NCI-H2107 treated with DMSO at 0.1 percent for 48 hours (cell line): Measurements from ENCODE around the gene TMEM178B.
A peak's percentile ranks its signal among the peaks of the same experiment; 100 is the strongest.

Source experiments
- DNase-seq: peaks from one replicate; lab custom pipeline; 2025; ENCODE audit not compliant: unreplicated experiment; lab: John Stamatoyannopoulos, UW

The TMEM178B gene

DNA sequence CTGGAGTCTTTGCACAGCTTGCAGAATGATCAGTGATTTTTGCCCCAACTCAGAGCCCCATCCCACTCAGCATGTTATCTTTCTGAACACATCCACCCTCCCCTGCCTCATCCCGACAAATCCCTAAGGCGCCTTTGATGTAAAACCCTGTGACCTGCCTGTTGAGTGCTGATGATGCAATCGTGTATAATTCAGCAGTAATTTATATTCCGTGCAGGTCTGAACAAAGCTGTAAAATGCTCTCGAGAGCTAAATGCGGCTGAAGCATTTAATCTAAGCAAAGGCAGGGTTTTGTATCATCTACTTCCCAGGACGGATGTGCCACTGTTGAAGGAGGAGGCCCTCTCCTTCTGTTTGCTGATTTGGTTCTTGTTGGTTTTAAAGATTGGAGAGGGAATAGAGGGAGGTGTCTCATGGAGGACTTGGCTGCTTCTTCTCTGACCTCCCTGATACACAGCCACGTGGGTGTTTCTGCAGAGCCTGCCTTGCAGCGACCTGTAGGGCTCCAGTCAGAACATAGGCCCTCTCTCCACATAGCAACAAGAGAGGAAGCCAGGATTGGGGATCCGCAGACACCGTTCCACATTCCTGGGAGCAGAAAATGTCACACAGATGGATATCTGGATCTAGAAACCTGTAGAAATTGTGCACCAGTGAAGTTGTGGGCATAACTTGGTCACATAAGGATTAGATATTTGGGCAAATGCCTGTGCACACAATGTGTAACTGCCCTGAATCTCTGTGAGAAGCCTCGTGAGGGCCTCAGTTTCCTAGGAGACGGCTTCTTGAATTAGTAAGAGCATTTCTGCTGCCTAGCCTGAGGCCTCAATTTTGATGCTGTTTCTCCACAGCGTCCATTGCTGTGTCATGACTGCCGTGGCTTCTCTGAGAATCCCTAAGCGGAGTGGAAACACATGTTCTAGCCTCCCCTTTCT is 387.2 kb downstream of the TMEM178B start:
- DNase-seq = peak; percentile 96

DNA sequence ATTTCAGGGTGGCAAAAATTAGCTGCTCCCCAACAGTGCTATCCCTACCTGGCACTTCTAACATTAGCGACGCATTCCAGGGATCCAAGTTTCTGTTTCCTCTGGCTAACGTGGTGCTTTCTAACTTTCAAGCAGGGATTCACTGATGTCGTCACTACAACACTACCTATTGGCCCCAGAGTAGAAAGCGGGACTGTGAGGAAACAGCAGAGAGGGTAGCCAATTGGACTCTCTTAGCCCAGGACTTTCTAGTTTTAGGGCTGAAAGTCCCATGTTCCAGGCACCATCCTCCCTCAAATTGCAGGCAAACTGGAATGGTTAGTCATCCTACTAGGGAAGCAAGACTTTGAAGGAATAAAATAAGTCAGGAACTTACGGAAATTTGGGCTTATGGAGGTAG is 388.1 kb downstream of the TMEM178B start:
- DNase-seq = no peak

GRCh38 chr7:141462958-141463357 is 389.1 kb downstream of the TMEM178B start:
- no peak for DNase-seq

DNA sequence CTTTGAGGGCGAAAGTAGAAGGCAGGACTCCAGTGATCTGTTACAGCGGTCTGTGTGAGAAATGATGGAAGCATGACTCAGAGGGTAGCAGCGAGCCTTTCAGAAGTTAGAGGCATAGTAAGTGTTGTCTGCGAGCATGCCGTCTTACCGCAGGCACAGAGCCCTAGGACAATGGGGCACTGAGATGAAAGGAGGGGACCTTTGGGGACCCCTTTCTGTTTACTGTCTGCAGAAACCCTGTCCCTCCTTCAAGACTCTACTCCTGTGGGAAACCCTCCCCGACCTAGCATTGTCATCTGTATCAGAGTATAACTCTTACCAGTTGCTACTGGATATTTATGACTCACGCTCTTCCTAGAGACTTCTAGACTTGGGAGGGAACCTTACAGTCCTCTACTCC is 390.1 kb downstream of the TMEM178B start:
- DNase-seq = no peak

GRCh38 chr7:141464551-141464950 is 390.7 kb downstream of the TMEM178B start:
- no peak for DNase-seq

GRCh38 chr7:141466151-141466904 is 392.5 kb downstream of the TMEM178B start:
- DNase-seq = no peak

DNA sequence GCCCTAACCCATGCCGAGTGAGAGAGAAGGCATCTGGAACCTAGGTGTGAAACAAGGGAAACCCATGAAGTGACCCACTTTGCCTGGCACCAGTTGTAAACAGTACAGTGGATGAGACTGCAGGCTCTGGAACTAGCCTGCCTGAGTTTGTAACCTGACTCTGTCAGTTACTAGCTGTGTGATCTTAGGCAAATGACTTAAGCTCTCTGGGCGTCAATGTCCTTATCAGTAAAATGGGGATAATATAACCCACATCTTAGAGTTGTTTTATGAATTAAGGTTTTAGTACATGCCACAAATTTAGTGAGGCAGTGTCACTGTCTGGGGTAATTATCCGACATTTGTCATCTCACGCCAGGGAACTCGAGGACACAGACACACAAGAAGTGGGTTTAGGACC is 394.5 kb downstream of the TMEM178B start:
- DNase-seq = no peak

DNA sequence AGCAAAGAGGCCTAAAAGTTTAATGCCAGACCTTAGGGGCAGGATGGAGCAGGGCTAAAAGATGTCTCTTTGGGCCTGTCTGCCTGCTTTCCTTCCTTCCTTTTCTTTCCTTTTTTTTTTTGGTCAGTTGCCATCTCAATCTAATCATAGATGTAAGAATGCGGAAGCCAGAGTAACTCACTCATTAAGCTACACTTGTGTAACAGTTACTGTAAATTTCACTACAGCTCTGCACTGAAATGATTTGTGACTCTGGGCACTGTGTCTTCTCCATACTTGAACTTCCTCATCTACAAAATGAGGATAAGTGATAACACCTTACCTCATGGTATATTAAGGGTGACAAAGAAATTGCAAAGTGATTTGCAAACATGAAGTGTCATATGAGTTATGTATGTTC is 401.8 kb downstream of the TMEM178B start:
- no peak for DNase-seq

DNA sequence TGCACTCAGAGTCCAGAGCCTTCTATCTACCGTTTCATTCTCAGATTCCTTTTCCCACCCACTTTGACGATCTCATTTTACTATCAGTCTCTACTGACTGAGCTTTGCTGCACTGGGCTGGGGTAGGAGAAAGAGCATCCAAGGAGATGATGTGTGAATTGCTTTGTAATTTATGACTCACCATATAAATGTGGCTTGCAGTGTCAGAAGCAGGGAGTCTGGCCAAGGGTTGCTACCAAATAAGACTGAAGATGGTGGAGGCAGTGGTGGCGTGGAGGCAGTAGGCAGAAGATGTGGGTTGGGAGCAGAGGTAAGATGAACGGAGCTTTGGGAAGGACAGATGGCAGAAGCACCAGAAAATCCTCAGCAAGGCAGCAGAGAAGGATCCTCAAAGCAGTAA is 404.0 kb downstream of the TMEM178B start:
- DNase-seq = no peak

GRCh38 chr7:141478845-141479244 is 405.0 kb downstream of the TMEM178B start:
- DNase-seq = no peak

DNA sequence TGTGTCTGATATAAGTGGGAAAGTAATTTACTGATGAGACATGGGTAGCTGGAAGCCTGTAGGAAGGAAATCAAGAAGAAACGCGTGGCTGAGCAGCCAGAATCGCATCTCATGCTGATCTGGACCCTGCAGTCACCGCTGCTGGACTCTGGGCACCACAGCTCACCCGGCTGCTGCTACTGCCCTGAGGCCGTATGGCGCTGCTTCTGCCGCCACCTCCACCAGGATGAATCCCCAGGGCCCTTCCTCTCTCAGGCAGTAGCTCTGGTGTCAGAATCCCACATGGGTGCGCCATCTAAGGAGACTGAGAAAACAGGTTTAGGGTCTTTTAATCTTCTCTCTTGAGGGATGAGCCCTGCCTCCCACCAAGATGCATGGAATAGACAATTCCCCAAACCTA is 407.1 kb downstream of the TMEM178B start:
- DNase-seq = no peak

- DNase-seq = no peak
Observed at GRCh38 chr7:141481971-141482370, 408.1 kb downstream of the TMEM178B start.

DNA sequence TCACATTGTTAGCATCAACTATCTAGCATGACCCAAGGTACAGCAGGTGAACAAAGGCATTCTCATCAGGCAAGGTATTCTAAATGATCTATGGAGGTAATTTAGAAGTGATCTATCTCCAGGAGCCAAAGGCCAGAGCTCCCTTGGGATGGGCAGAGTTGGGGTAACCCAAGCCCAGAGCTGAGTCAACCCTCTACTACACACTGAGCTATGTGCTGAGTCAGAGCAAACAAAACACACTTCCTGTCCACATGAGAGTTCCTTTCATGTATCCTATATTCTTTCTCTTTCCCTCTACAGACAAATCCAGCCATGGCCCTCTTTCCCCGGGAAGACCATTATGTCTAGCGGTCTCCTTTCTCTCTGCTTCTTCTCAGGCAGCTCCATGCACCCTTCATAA is 409.2 kb downstream of the TMEM178B start:
- DNase-seq = no peak

GRCh38 chr7:141484907-141485306 is 411.0 kb downstream of the TMEM178B start:
- peak; percentile 98 for DNase-seq

DNA sequence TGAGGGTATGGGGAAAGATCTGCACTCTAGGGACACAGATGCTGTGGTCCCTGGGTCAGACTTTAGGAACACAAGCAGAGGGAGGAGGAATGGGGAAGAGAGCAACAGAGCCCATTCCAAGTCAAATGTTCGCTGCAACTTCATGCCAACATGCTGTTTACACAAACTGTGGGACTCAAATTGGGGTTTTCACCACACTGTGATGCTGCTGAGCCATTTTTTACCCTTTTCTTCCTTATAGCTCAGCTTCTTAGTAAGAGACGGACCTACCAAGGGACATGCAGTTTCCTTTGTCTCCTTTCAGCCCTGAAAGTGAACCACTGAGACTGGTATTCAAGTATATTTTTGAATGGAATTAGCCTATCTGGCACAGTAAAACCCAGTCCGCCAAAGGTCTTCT is 413.1 kb downstream of the TMEM178B start:
- DNase-seq = no peak

DNA sequence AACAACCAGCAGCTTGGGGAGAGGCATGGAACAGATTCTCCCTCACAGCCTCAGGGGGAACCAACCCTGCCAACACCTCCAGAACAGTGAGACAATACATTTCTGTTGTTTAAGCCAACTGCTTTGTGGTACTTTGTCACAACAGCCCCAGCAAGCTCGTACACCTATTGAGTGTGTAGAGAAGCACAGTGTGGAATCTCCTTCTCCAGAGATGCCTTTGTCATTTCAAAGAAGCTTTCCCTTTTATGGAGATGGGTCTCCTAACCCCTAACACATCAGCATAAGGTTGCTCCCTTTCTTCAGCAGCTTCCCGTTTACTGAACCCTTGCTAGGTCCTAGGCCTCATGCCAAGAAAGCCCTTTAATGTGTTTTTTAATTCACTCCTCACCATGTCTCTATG is 416.6 kb downstream of the TMEM178B start:
- DNase-seq = no peak

- no peak for DNase-seq
Observed at GRCh38 chr7:141495057-141495456, 421.2 kb downstream of the TMEM178B start.

DNA sequence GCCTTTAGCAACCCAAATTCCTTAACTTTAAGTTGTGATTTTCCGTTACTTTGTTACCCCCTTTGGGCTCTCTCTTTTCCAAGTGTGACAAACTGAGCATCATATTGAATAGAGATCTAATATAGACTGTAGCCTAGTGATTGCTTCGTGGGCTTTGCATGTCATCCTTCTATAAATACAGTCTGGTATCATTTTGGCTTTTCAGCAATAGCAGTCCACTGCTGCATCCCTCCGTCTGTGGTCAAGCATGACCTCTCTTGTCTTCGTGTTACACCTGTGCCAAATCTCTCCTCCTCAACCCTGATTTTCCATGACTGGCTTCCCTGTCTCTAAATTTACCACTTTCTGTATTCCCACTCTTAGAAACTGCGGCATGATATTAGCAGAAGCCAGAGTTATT is 423.5 kb downstream of the TMEM178B start:
- no peak for DNase-seq

- DNase-seq = no peak
Observed at GRCh38 chr7:141500608-141501007, 426.7 kb downstream of the TMEM178B start.

GRCh38 chr7:141501451-141501850 is 427.6 kb downstream of the TMEM178B start:
- DNase-seq = no peak

DNA sequence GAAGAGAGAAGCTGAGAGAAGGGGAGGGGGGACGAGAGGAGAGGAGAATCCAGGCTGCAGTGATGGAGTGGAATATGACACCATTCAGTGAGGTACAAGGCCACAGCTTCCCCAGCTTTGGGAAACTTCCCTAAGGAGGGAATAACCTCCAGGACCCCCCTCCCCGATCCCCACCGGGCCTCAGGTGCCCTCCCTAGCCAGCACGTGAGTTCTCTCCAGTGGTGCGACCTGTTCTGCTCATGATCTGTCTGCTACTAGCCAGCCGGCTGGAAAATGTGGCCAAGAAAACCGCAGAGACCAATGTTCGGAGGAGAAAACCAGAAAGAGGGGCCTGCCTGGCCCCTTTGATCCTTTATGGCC is 437.4 kb downstream of the TMEM178B start:
- DNase-seq = no peak

- no peak for DNase-seq
Observed at GRCh38 chr7:141511676-141512396, 438.0 kb downstream of the TMEM178B start.
